Effector memory CD8-positive, alpha-beta T cell (primary cell): ENCODE data around the gene COPS7A.
"Not testable (repeated sequence)": the region's sequence is repeated elsewhere in the genome, so short reads cannot be mapped to it uniquely, and the experiment has no call there.

Experiments used
- ATAC-seq: fragments of 150-1000 bp; cut with Tn5 transposase; replicated peaks from 2 replicates; pipeline ENCODE4 v1.10.0; 2021; ENCODE audit warnings: mild to moderate bottlenecking, moderate library complexity
- DNase-seq, 3 experiments: peaks; one replicate each; pipeline ENCODE4 v3.0.0; 2021
- H3K27ac Mint-ChIP-seq, 2 donors: one replicate each; pipeline ENCODE4 v1.8.0; 2022; ENCODE audit warnings: mild to moderate bottlenecking in 2 of 2, mixed read lengths in 2 of 2, moderate library complexity in 2 of 2
- H3K27me3 Mint-ChIP-seq, 2 donors: one replicate each; pipeline ENCODE4 v1.8.0; 2022; ENCODE audit warnings: mixed read lengths in 2 of 2
- H3K36me3 Mint-ChIP-seq: one replicate; pipeline ENCODE4 v1.8.0; 2022; ENCODE audit warnings: mild to moderate bottlenecking, moderate library complexity, mixed read lengths; ENCODE audit not compliant: insufficient read depth
- H3K4me1 Mint-ChIP-seq, 2 donors: one replicate each; pipeline ENCODE4 v1.8.0; 2022; ENCODE audit warnings: low read depth in 2 of 2, mixed read lengths in 2 of 2
- H3K4me3 Mint-ChIP-seq, 2 donors: one replicate each; pipeline ENCODE4 v1.8.0; 2022; ENCODE audit warnings: mild to moderate bottlenecking in 2 of 2, mixed read lengths in 2 of 2, moderate library complexity in 2 of 2
- H3K9me3 Mint-ChIP-seq, 2 donors: one replicate each; pipeline ENCODE4 v1.8.0; 2022; ENCODE audit warnings: mixed read lengths in 2 of 2

Gene COPS7A

GRCh38 chr12:6716874-6717437, 6.9 kb upstream of the COPS7A start:
- Mint-ChIP-seq H3K27me3 (peaks cover 6 to 11% of the 10 kb centered on the region in 2 donors), H3K4me1 (no peaks in the 10 kb centered on the region), H3K27ac (no peak overlapping the region), H3K9me3 (no peaks in the 10 kb centered on the region), H3K36me3 (peaks cover 5% of the 10 kb centered on the region), H3K4me3 (no peak overlapping the region)
- ATAC-seq (no peak), DNase-seq (no peak)

GRCh38 chr12:6722863-6723262, 983 bp upstream of the COPS7A start:
- Mint-ChIP-seq H3K9me3 (no peaks in the 10 kb centered on the region), H3K36me3 (peaks cover 18% of the 10 kb centered on the region), H3K27ac (no peak overlapping the region), H3K4me1 (peaks cover 9 to 27% of the 10 kb centered on the region in 2 donors), H3K27me3 (no peaks in the 10 kb centered on the region), H3K4me3 (no peak overlapping the region)
- DNase-seq (no peak), ATAC-seq (no peak)

GRCh38 chr12:6724409-6724797, 557 bp downstream of the COPS7A start:
- H3K4me1 Mint-ChIP-seq, result peaks cover 9 to 27% of the 10 kb centered on the region in 2 donors
- H3K36me3 Mint-ChIP-seq, result peaks cover 30% of the 10 kb centered on the region
- no peaks in the 10 kb centered on the region for H3K27me3 Mint-ChIP-seq
- peak overlapping the region; percentile 61 to 91 for H3K27ac Mint-ChIP-seq
- ATAC-seq (peak; percentile 4), DNase-seq (no peak)
- H3K9me3 Mint-ChIP-seq, result no peaks in the 10 kb centered on the region
- peak overlapping the region; percentile 70 to 84 for H3K4me3 Mint-ChIP-seq

DNA sequence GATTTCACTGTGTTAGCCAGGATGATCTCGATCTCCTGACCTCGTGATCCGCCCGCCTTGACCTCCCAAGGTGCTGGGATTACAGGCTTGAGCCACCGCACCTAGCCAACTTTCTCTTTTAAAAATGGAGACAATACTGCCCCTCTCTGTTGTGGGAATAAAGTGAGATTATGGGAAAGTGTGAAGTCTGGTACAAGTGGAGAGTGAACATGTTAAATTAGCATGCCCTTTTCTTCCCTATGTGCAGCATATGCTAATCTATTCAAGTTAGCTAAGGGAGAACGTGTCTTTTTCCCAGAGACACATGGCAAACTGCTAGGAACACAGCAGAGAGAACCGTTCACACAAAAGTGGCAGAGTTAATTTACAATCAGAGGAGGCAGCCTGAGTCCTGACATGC, 1.5 kb downstream of the COPS7A start:
- Mint-ChIP-seq H3K27me3 (no peaks in the 10 kb centered on the region), H3K9me3 (no peaks in the 10 kb centered on the region), H3K4me1 (peaks cover 9 to 27% of the 10 kb centered on the region in 2 donors), H3K4me3 (peak overlapping the region; percentile 28 to 84), H3K36me3 (peaks cover 39% of the 10 kb centered on the region), H3K27ac (no peak overlapping the region)
- DNase-seq (no peak), ATAC-seq (no peak)

- H3K36me3 Mint-ChIP-seq, result peaks cover 43% of the 10 kb centered on the region
- H3K4me1 Mint-ChIP-seq, result peaks cover 4 to 19% of the 10 kb centered on the region in 2 donors
Observed at GRCh38 chr12:6729186-6729585, 5.3 kb downstream of the COPS7A start.

GRCh38 chr12:6730169-6730568, 6.3 kb downstream of the COPS7A start:
- ATAC-seq, result no peak
- H3K27ac Mint-ChIP-seq, result no peak overlapping the region
- H3K9me3 Mint-ChIP-seq, result no peaks in the 10 kb centered on the region

More at GRCh38 chr12:6729186-6729585, 5.3 kb downstream of the COPS7A start:
- Mint-ChIP-seq H3K27ac (no peak overlapping the region), H3K4me3 (no peak overlapping the region), H3K9me3 (no peaks in the 10 kb centered on the region), H3K27me3 (no peaks in the 10 kb centered on the region)
- DNase-seq (no peak), ATAC-seq (no peak)

DNA sequence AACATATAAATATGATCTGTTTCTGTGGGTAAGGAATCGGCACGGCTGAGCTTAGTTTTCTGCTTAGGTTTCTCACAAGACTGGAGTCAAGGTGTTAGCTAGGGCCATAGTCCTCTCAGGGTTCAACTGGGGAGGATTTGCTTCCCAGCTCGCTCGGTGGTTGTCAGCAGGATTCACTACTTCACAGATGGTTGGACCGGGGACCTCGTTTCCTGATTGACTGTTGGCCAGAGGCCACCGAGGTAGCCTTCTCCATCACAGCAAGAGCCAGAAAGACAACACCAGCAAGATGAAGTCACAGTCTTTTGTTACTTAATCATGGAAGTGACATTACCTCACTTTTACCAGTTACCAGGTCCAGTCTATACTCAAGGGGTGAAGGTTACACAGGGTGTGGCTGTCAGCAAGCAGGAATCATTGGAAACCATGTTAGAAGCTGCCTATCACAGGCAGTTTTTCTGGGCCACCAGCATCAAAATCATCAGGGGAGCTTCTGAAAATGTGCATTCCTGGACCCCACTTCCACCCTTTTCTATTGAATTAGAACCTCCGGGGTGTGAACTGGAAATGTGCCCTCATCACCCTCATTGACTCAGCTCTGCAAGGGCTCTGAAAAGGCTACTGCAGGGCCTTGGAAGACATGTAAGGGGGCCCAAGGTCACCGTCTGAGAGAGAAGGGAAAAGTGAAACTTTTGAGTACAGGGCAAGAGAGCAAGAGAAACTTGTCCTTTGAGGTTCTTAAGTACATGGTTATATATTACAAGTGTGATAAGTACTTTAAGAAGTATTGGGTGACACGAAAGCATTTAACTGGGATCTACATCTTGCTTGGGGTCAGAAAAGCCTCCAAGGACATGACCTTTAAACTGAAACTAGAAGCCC, 10.9 kb downstream of the COPS7A start:
- DNase-seq (no peak), ATAC-seq (no peak)
- Mint-ChIP-seq H3K27ac (no peak overlapping the region), H3K36me3 (peaks cover 16% of the 10 kb centered on the region), H3K9me3 (no peaks in the 10 kb centered on the region), H3K27me3 (no peaks in the 10 kb centered on the region), H3K4me1 (no peaks in the 10 kb centered on the region), H3K4me3 (no peak overlapping the region)

More at GRCh38 chr12:6730169-6730568, 6.3 kb downstream of the COPS7A start:
- H3K4me3 Mint-ChIP-seq, result no peak overlapping the region
- peaks cover 39% of the 10 kb centered on the region for H3K36me3 Mint-ChIP-seq
- peaks cover 0 to 9% of the 10 kb centered on the region in 2 donors for H3K4me1 Mint-ChIP-seq
- DNase-seq, result no peak
- no peaks in the 10 kb centered on the region for H3K27me3 Mint-ChIP-seq

GRCh38 chr12:6735448-6736191, 11.8 kb downstream of the COPS7A start:
- Mint-ChIP-seq H3K27me3 (no peaks in the 10 kb centered on the region), H3K27ac (peak overlapping the region in 1 of 2 donors; percentile 1)

DNA sequence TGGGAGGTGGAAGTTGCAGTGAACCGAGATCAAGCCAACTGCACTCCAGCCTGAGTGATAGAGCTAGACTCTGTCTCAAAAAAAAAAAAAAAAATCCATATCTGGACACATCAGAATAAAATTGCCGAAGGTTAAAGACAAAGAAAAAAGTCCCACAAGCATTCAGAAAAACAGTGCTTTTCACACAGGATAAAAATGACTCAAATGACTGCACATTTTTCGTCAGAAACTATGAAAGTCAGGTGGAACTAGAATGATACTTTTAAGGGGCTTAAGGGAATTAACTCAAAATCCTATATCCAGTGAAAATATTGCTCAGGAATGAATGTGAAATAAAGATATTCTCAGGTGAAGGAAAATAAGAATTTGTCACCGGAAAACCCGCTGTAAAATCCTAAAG, 12.9 kb downstream of the COPS7A start:
- ATAC-seq (no peak), DNase-seq (no peak)
- Mint-ChIP-seq H3K4me1 (no peaks in the 10 kb centered on the region), H3K4me3 (no peak overlapping the region), H3K27me3 (no peaks in the 10 kb centered on the region), H3K36me3 (no peaks in the 10 kb centered on the region), H3K9me3 (no peaks in the 10 kb centered on the region), H3K27ac (no peak overlapping the region)

More at GRCh38 chr12:6735448-6736191, 11.8 kb downstream of the COPS7A start:
- DNase-seq, result peak; percentile 12 to 28 (median 15)
- no peaks in the 10 kb centered on the region for H3K4me1 Mint-ChIP-seq
- H3K4me3 Mint-ChIP-seq, result no peak overlapping the region
- no peaks in the 10 kb centered on the region for H3K9me3 Mint-ChIP-seq
- ATAC-seq, result peak; percentile 49
- H3K36me3 Mint-ChIP-seq, result peaks cover 8% of the 10 kb centered on the region

DNA sequence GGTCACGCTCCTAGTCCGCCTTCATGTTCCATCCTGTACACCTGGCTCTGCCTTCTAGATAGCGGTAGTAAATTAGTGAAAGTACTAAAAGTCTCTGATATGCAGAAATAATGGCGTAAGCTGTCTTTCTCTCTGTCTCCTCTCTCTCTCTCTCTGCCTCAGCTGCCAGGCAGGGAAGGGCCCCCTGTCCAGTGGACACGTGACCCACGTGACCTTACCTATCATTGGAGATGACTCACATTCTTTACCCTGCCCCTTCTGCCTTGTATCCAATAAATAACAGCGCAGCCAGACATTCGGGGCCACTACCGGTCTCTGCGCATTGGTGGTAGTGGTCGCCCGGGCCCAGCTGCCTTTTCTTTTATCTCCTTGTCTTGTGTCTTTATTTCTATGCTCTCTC, 18.2 kb downstream of the COPS7A start:
- H3K4me3 Mint-ChIP-seq, H3K4me1 Mint-ChIP-seq, ATAC-seq, DNase-seq, H3K27me3 Mint-ChIP-seq, H3K27ac Mint-ChIP-seq, H3K9me3 Mint-ChIP-seq: not testable (repeated sequence)
- peaks cover 14% of the 10 kb centered on the region for H3K36me3 Mint-ChIP-seq

DNA sequence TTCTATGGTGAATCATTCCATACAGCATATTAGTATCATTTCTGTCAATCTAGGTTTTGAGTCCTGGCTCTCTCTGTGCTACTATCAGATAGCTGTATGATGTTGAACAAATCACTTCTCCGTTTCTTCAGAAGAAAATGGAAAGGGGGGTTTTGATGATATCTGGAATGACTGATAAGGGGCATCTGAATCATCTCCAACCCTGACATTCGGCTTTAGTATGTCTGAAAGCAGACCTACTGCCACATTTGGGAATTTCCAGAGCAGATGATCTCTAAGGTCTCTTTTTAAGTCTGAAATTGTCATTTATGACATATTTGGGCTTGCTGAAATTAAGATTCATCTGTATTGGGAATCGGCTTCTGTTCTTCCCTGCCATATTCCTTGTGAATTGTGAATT, 19.0 kb downstream of the COPS7A start:
- no peak overlapping the region for H3K4me3 Mint-ChIP-seq
- H3K27ac Mint-ChIP-seq, result no peak overlapping the region
- ATAC-seq (no peak), DNase-seq (no peak)
- H3K4me1 Mint-ChIP-seq, result peaks cover 5 to 9% of the 10 kb centered on the region in 2 donors
- peaks cover 20% of the 10 kb centered on the region for H3K36me3 Mint-ChIP-seq
- no peaks in the 10 kb centered on the region for H3K27me3 Mint-ChIP-seq
- H3K9me3 Mint-ChIP-seq, result no peaks in the 10 kb centered on the region

- not testable (repeated sequence) for DNase-seq, H3K27ac Mint-ChIP-seq, H3K4me3 Mint-ChIP-seq, H3K9me3 Mint-ChIP-seq, H3K27me3 Mint-ChIP-seq, ATAC-seq
- H3K36me3 Mint-ChIP-seq, result peaks cover 25% of the 10 kb centered on the region
- H3K4me1 Mint-ChIP-seq, result peaks cover 5 to 11% of the 10 kb centered on the region in 2 donors
Observed at GRCh38 chr12:6743300-6743699, 19.5 kb downstream of the COPS7A start.

- Mint-ChIP-seq H3K4me1 (peaks cover 6 to 11% of the 10 kb centered on the region in 2 donors), H3K36me3 (peaks cover 43% of the 10 kb centered on the region), H3K27ac (peak overlapping the region in 1 of 2 donors; percentile 56), H3K9me3 (no peaks in the 10 kb centered on the region), H3K4me3 (no peak overlapping the region), H3K27me3 (no peaks in the 10 kb centered on the region)
- ATAC-seq, result peak; percentile 63
- no peak for DNase-seq
Observed at GRCh38 chr12:6745741-6746525, 22.1 kb downstream of the COPS7A start.
